ENCODE results near the gene ZFP14.

Gene ZFP14

DNA sequence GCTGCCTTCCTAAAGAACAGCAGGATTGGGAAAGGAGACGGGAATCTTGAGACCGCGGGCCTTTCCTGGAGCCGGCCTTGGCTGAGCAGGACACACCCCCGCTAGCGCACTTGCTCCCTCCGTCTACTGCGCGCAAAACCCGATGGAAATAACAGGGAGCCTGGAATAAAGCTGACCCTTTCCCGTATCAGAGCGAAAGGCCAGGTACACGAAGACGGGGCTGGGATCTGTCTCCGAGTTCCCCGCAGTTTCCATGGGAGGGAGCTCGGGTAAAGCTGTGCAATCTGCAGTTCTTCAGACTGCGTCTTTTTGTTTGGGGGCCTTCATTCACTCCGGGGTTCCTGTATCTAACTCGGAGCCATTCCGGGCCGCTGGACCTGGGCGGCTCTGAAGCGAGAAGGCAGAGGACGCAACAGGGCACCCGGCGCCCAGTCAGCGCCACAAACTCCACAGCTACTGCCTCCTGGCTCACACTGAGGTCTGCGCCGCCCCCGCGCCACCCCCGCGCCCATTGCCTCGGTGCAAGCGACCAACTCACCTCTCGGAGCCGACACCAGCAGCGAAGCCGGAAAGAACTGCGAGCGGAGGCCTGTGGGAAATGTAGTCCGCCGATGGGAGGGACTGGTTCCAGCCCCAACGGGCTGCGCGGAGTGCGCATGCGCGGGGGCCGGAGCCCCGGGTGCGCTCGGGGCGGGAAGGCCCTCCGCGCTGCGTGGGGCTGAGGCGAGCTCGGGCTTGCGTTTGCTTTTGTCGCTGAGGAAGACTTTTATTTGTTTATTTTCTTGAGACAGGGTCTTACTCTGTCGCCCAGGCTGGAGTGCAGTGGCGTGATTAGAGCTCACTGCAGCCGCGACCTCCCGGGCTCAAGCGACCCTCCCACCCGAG lies at the start of gene ZFP14:
Gene ZFP14 (minus strand): TSS at position 577 of the 885 bp plus-strand sequence. CDS start 11,309 bp downstream, outside the sequence.
- peak; percentile 58 for DNase-seq (ENCODE audit: low read depth)

DNA sequence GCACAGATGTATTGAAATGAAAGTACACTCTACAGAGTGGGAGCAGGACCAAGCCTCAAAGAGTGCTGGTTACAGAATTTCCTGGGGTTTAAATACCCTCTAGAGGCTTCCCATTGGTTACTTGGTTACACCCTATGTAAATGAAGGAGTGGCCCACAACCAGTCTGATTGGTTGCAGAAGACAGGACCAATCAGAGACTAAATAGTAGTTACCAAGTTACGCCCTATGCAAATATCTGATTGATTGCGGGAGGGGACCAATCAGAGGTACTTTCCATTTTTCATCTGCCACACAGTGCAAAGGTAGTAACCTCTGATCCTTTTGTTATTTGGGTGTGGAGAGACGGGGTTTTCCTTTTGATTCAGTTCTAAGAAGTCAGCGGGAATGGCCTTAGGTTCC lies 44.9 kb upstream of the ZFP14 start:
- DNase-seq (ENCODE audit: low read depth): no peak

DNA sequence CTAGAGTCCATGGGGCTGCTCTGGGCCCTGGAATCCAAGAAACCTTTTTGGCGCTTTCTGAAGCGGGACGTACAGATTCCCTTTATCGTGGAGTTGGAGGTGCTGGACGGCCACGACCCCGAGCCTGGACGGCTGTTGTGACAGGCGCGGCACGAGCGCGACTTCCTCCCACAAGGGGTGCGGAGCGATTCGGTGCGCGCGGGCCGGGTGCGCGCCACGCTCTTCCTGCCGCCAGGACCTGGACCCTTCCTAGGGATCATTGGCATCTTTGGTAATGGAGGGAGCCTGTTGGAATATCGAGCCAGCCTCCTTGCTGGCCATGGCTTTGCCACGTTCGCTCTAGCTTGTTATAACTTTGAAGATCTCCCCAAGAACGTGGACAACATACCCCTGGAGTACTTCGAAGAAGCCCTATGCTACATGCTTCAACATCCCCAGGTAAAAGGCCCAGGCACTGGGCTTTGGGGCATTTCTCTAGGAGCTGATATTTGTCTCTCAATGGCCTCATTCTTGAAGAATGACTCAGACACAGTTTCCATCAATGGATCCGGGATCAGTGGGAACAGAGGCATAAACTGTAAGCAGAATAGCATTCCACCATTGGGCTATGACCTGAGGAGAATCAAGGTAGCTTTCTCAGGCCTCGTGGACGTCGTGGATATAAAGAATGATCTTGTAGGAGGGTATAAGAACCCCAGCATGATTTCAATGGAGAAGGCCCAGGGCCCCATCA lies 42.9 kb upstream of the ZFP14 start:
- no peak for DNase-seq (ENCODE audit: low read depth)

DNA sequence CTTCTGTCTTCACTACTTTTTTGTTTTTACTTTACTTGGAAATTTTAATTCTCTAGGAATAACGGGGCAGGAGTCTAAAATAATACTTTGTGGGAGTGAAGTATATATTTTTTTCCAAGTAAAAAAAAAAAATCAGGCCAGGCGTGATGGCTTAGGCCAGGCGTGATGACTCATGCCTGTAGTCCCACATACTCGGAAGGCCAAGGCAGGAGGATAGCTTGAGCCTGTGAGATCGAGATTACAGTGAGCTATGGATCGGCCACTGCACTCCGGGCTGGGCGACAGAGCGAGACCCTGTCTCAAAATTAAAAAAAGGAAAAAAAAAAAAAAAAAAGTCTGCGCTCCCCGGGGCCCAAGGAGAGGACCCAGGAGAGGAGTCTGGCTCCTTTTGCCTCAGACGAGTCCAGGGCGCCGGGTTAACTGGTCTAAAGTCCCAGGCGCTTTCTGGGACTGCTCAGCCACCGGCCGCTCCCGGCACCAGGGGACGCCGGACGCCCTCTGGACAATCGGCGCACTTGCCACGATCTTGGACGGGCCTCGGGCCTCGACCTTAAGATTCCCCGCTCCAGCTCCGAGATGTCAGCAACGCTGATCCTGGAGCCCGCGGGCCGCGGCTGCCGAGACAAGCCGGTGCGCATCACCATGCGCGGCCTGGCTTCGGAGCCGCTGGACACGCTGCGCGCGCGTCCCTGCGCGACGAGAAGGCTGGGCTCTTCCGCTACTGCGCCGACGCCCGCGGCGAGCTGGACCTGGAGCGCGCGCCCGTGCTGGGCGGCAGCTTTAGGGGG lies 42.2 kb upstream of the ZFP14 start:
- DNase-seq (ENCODE audit: low read depth): peak; percentile 1

DNA sequence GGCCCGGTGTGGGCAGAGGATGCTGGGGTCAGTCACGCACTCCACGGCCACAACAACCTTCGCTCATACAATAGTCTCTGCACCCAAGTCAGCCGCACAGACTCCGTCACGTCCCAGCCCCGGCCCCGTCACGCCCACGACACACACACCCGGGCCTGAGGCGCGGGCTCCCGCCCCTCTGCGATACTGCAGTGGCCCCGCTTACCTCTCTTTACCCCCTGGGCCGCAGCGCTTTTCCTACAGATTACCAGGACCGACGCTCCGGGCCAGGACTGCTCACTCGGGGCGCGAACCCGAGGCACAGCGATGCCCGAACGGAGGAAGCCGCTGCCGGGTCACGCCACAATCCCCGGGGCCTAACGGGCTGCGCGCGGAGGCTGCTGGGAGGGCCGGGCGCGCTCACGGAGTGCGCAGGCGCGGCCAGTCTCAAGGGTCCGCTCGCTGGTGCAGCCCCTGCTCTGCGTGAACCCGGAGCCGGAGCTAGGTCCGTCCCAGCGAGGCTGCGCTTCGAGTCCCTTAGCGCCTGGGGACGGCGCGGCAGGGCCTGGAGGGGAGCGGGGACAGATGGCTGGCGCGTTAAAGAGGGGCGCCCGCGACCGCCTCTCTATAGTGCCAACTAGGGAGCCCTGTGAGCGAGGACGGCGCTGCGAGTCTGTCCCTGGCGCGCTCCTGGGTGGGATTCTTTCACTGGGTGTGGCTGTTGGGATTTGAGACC lies 39.4 kb upstream of the ZFP14 start, which contains the start of gene ZFP82:
Gene ZFP82 (minus strand): TSS at position 358 of the 715 bp plus-strand sequence. CDS start 8,855 bp downstream, outside the sequence.
- DNase-seq (ENCODE audit: low read depth): peak; percentile 37

DNA sequence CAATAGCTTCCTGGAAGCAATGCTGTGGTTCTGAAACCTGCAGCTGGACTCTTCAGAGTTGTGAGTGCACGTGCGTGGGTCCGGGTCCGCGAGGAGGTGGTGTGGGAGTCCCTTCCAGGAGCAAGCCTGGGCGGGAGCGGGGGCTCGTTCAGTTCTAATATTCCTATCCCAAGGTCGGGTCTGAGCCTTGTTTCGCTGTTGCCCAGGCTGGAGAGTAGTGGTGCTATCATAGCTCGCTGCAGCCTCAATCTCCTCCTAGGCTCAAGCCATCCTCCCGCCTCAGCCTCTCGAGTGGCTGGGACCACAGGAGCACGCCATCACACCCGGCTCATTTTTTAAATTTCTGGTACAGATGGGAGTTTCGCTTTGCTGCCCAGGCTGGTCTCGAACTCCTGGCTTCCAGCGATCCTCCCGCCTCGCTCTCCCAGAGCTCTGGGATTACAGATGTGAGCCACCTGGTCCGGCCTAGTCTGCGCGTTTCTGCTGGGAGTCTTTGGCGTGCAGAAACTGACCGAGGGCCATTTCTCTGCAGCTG lies 38.8 kb upstream of the ZFP14 start:
- DNase-seq (ENCODE audit: low read depth): no peak

DNA sequence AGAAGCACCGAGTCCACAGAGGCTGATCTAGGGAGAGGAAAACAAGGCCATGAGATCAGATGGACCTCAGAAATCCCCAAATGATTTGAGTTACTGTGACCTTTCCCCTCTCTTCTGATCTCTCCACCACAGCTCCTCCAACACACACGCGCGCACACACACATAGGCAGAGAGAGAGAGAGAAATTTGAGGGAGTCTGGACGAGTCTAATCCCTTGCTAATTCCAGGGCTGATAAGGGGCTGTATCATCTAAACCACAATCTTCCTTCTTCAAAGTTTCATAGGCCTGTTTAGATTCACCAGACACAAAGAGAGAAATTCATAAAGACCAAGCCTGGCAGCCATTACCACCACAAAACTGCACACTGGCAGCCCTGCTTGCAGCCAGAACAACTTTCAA lies 30.8 kb upstream of the ZFP14 start:
- no peak for DNase-seq (ENCODE audit: low read depth)

DNA sequence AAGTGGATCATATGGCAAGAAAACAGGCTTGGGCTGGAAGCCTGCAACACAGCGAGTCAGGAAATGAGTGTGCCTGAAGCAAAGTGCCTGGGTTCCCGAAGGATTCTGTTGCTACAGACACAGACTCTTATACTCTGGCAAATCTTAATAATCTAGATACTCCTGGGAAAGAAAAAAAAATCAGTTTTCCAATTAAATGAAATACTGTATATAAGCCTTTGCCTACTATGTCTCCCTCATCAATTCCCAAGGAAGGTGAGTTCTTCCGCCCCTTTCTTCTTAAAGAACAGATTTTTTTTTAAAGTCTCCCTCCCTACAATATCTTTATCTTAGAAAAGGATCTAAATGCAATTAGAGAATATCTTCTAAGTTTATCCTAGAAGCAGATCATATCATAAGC lies 29.1 kb upstream of the ZFP14 start:
- no peak for DNase-seq (ENCODE audit: low read depth)

DNA sequence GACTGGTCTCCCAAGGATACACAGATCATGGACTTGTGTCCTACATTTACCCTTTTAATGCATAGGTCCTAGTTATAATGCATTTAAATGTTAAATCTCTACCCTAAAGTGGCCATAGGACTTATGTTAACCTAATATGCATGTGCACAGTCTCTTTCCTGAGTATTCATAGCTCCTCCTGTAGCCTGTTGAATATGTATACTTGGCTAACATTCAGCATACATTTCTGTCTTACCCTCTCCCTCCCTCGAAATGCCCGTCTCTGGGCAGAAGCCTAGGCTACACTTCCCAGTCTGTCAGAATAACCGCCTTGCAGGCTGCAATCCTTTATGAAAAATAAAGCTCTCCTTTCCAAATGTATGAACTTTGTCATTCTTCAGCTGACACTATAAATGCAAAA lies 25.5 kb upstream of the ZFP14 start:
- DNase-seq (ENCODE audit: low read depth): no peak

DNA sequence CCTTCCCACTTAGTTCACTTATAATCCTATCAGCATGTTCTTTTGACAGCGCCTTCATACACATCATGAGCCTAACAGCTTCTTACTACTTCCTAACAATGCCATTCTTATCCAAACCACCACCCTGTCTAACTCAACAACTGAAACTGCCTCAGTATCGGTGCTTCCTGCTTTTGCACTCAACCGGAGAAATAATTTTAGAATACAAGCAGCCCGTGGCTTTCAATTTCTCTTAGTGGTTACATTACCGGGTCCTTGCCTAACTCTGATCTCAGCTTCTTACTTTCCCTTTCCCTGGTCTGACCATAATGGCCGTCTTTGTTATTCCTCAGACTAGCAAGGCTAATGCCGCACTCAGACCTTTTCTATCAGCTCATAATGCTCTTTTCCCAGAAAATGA lies 22.5 kb upstream of the ZFP14 start:
- DNase-seq (ENCODE audit: low read depth): no peak

DNA sequence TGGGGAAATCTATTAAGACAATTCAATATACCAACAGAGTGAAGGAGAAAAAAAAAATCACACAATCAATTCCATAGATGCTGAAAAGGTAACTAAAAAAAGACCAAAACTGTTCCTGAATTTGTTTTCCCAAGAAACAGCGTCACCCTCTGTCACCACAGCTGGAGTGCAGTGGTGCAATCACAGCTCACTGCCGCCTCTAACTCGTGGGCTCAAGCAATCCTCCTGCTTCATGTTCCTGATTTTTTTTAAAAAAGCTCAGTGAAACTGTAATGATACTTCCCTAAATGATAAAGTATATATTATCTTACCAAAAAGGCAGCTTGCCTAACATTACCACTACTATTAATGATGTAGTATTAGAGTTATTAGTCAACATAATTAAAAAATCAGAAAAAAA lies 19.6 kb upstream of the ZFP14 start:
- DNase-seq (ENCODE audit: low read depth): no peak

DNA sequence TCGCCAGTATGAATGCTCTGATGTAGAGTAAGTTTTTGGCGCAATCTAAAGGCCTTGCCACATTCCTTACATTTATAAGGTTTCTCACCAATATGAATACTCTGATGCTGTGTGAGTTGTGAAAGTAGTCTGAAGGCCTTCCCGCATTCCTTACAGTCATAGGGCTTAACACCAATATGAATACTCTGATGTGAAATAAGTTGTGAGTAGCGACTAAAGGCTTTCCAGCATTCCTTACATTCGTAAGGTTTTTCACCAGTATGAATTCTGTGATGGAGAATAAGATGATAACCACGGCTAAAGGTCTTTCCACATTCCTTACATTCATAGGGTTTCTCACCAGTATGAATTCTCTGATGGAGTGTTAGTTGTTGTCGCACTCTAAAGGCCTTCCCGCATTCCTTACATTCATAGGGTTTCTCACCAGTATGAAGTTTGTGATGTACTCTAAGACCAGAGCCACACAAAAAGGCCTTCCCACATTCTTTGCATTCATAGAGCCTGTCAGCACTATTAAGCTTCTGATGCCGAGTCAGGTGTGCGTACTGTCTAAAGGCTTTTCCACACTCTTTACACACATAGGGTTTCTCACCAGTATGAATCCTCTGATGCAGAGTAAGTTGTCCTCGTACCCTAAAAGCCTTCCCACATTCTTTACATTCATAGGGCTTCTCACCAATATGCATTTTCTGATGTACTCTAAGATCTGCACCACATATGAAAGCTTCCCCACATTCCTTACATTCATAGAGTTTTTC lies 14.1 kb upstream of the ZFP14 start:
- DNase-seq (ENCODE audit: low read depth): no peak

DNA sequence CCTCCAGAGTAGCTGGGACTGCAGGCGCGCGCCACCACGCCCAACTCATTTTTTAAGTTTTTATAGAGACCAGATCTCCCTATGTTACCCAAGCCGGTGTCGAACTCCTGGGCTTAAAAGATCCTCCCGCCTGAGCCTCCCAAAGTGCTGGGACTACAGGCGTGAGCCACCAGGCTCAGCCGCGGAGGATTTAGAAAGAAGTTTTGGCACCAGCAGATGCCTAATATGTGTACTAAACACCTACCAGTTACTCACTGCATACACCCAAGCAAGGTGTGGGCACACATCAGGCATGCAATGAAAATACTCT lies 464 bp upstream of the ZFP14 start:
- no peak for DNase-seq (ENCODE audit: low read depth)

DNA sequence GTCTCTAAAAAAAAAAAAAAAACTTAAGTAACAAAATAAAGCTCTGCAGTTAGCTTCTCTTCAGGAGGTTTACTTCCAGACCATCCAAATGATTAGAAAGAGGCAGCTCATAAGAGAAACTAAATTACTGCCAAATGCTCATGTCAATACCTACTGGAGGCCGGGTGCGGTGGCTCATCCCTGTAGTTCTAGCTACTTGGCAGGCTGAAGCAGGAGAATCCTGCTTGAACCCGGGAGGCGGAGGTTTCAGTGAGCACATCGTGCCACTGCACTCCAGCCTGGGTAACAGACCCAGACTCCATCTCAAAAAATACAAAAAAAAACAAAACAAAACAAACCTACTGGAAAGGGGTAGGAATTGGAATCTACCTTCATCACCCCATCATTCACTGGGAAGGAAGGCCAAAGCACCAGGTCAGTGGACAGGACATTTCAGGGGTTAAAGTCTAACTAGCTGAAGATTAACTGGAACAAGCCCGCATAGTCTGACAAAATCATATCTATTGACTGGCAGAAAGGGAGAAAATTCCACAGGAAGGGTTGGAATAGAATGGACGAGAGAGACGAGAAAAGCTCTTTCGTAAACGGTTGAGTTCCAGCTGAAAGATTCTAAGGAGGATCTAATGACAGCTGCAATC lies 1.3 kb downstream of the ZFP14 start:
- no peak for DNase-seq (ENCODE audit: low read depth)

DNA sequence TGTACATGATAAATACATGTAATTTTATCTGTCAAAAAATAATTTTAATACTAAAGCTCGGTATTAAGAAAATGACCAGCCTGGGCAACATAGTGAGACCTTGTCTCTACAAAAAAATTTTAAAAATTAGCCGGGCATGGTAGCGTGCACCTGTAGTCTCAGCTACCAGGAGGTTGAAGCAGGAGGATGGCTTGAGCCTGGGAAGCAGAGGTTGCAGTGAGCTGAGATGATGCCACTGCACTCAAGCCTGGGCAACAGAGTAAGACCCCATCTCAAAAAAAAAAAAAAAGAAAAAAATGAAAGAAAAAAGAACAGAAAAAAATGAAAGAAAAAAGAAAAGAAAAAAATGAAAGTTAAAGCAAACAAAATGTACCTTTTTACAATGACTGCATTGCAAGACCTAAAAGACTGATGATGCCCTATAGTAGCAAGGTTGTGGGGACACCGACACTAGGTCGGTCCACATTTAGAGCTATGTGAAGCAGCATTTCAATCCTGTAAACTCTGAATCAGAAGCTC lies 5.3 kb downstream of the ZFP14 start:
- no peak for DNase-seq (ENCODE audit: low read depth)

DNA sequence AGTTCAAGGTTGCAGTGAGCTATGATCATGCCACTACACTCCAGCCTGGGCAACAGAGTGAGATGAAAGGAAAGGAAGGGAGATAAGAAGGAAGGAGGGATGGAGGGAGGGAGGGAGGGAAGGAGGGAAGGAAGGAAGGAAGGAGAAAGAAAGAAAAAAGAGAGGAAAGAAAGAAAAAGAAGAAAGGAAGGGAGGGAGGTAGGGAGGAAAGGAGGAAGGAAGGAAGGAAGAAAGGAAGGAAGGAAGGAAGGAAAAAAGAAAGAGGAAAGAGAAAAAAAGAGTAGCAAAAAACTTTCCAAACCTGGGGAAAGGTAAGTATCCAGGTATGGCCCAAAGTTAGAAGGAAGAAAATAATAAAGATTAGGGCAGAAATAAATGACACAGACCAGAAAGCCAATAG lies 7.1 kb downstream of the ZFP14 start:
- DNase-seq (ENCODE audit: low read depth): no peak

DNA sequence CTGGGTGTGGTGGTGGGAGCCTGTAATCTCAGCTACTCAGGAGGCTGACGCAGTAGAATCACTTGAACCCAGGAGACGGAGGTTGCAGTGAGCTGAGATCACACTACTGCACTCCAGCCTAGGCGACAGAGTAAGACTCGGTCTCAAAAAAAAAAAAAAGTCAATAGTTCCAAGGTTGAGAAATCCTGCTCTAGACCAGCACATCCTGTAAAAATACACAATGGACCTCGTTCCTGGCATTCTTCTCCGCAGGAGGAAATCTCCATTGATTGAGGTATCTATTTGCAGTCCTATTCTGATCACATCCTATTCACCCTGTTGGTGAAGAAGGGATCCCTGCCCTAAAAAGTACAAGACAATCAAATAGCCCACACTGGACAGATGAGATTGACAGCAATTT lies 15.2 kb downstream of the ZFP14 start:
- DNase-seq (ENCODE audit: low read depth): no peak

DNA sequence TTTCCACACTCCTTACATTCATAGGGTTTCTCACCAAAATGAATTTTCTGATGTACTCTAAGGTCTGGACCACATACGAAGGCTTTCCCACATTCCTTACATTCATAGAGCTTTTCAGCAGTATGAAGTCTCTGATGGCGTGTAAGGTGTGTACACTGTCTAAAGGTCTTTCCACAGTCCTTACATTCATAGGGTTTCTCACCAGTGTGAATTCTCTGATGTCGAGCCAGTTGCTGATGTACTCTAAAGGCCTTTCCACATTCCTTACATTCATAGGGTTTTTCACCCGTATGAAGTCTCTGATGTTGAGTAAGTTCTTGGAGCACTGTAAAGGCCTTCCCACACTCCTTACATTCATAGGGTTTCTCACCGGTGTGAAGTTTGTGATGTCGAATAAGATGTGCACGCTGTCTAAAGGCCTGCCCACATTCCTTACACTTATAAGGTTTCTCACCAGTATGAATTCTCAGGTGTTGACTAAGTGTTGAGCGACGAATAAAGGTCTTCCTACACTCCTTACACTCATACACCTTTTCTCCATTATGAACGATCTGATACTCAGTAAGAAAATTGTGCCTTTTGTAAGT lies 38.1 kb downstream of the ZFP14 start:
- no peak for DNase-seq (ENCODE audit: low read depth)

DNA sequence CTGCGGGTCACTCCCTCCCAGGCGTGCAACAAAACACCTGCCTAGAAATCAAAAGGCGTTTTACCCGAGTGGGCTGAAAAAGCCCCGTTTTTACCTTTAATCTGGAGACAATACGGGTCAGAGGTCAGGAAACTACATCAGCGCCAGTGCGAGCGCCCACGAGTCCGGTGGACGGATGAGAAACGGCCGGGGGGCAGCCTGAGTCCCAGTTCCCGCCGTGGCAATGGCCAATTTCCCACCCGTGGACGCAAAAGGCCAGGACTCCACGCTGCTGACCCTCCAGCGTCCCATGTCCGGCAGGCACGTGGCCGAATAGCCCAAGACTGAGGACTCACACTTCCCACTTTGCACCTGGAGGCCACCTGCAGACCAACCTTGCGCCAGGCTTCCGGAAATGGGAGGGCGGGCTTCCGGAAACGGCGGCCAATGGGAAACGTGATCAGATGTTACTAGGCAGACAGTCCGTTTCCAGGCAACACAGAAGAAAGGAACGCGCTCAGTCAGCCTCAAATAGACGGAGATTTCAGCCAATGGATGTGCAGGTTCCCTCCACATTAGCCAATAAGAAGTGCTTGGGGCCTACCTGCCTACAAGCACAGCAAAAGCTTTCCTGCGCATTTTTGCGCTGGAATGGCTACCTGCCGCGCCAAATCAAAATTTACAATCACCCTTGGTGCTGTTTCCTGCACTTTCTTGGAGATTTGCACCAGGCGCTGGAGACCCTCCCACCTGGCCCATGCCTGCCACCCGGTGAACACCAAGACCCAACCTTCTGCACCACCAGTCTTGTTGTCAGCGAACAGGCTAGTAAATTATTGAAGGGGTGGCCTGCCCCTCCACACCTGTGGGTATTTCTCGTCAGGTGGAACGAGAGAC lies 47.4 kb downstream of the ZFP14 start:
- peak; percentile 80 for DNase-seq (ENCODE audit: low read depth)

Measured in GM04503 (cell line).